ENCODE results near the gene PRRG3. TPM values are rescaled to one million over a fixed set of nuclear protein-coding genes. Genes with fewer than 3 reads are reported as not detected.

Gene PRRG3
- total and polyA plus RNA-seq, 2 donors (not counting 3 experiments of a cell fraction or from before 2014, with no cell fraction given): not detected

DNA sequence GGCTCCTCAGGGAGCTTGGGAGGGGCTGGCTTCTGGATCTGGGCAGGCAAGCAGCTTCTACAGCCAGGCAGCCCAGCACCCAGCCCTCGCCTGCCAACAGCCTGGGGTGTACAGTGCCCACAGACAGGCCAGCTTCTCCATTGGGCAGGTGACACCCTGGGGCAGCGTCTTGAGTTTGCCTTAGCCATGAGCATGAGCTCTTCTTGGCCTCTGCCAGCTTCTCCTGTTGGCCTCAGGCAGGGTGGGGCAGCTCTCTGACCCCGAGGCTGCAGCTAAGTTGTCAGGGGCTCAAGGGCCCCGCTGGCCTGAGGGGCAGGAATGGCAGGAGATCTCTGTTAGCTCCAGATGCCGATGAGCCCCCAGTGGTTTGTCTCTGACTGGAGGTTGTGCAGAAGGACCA is 31.5 kb downstream of the PRRG3 start:
- Histone ChIP-seq H3K9me1 (replicated peaks; ENCODE audit: control insufficient read depth, extremely low read depth, insufficient read depth, low read length) (no peaks in the 10 kb centered on the region), H2AFZ (ENCODE audit: low read depth, low read length) (no peak overlapping the region), H3K36me3 (ENCODE audit: control insufficient read depth in 2 of 2, extremely low read depth in 1 of 2, insufficient read depth in 2 of 2, low read length in 2 of 2) (no peaks in the 10 kb centered on the region), H3K27ac (ENCODE audit: insufficient read depth, low read depth, low read length) (no peak overlapping the region), H4K20me1 (replicated peaks; ENCODE audit: control insufficient read depth, extremely low read depth, insufficient read depth, low read length) (no peaks in the 10 kb centered on the region), H3K4me3 (replicated peaks in 1 of 3; ENCODE audit: insufficient read depth in 1 of 3, low read depth in 1 of 3, low read length in 3 of 3) (no peak overlapping the region), H3K79me2 (ENCODE audit: control insufficient read depth, insufficient read depth, low read length) (no peaks in the 10 kb centered on the region), H3K27me3 (ENCODE audit: control insufficient read depth in 2 of 2, insufficient read depth in 2 of 2, low read length in 2 of 2) (no peaks in the 10 kb centered on the region), H3K4me2 (ENCODE audit: insufficient read depth, low read length) (no peak overlapping the region), H3K9ac (replicated peaks; ENCODE audit: extremely low read depth, insufficient read depth, low read length) (no peak overlapping the region), H3K4me1 (ENCODE audit: control insufficient read depth, extremely low read depth, insufficient read depth, low read length) (no peaks in the 10 kb centered on the region), H3K9me3 (replicated peaks; ENCODE audit: control insufficient read depth, insufficient read depth, low read length) (no peaks in the 10 kb centered on the region)
- POLR2A ChIA-PET: no interaction called here
- no TSS peak for BruUV-seq (replicated peaks)
- no peak for TF ChIP-seq FOS (IDR thresholded peaks at IDR 0.05; ENCODE audit: borderline replicate concordance, insufficient read depth, low read length)
- TF ChIP-seq POLR2AphosphoS5 (IDR thresholded peaks at IDR 0.05; ENCODE audit: insufficient read depth, low read depth, low read length): no peak
- TF ChIP-seq POLR2A (IDR thresholded peaks at IDR 0.05; ENCODE audit: low read depth, low read length): no peak
- CTCF ChIA-PET: no interaction called here
- dilution Hi-C loops (cut with MboI; ENCODE audit: extremely low pct_ligation_motif_present, low sequenced_read_pairs): no loop called here
- FAIRE-seq: no peak
- intact Hi-C loops (cut with micrococcal nuclease): no loop called here
- DNase-seq (ENCODE audit: low read depth, low spot score): no peak

DNA sequence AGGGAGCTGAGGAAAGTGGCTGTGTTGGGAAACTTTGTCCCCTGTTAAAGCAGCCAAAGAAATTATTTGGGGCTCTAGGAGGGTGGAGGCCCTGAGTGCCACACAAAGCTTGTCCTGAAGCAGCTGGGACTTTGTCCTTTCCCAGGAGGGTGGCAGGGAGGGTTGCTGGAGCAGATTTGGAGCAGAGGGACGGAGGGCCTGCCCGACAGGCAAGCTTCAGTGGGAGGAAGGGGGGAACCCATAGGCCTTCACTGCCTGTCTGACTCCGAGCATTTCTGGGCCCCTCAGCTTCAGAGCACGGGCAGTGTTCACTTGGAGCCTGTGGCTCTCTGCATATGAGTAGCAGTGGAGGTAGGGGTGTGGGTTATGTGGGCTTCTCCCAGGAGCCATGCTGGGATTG is 32.1 kb downstream of the PRRG3 start:
- Histone ChIP-seq H3K4me1 (ENCODE audit: control insufficient read depth, extremely low read depth, insufficient read depth, low read length) (no peaks in the 10 kb centered on the region), H4K20me1 (replicated peaks; ENCODE audit: control insufficient read depth, extremely low read depth, insufficient read depth, low read length) (no peaks in the 10 kb centered on the region), H2AFZ (ENCODE audit: low read depth, low read length) (no peak overlapping the region), H3K36me3 (ENCODE audit: control insufficient read depth in 2 of 2, extremely low read depth in 1 of 2, insufficient read depth in 2 of 2, low read length in 2 of 2) (no peaks in the 10 kb centered on the region), H3K4me3 (replicated peaks in 1 of 3; ENCODE audit: insufficient read depth in 1 of 3, low read depth in 1 of 3, low read length in 3 of 3) (no peak overlapping the region), H3K9me1 (replicated peaks; ENCODE audit: control insufficient read depth, extremely low read depth, insufficient read depth, low read length) (no peaks in the 10 kb centered on the region), H3K27ac (ENCODE audit: insufficient read depth, low read depth, low read length) (no peak overlapping the region), H3K4me2 (ENCODE audit: insufficient read depth, low read length) (no peak overlapping the region), H3K79me2 (ENCODE audit: control insufficient read depth, insufficient read depth, low read length) (no peaks in the 10 kb centered on the region), H3K9ac (replicated peaks; ENCODE audit: extremely low read depth, insufficient read depth, low read length) (no peak overlapping the region), H3K9me3 (replicated peaks; ENCODE audit: control insufficient read depth, insufficient read depth, low read length) (no peaks in the 10 kb centered on the region), H3K27me3 (ENCODE audit: control insufficient read depth in 2 of 2, insufficient read depth in 2 of 2, low read length in 2 of 2) (no peaks in the 10 kb centered on the region)
- ChIA-PET POLR2A (no interaction called here), CTCF (no interaction called here)
- TF ChIP-seq POLR2A (IDR thresholded peaks at IDR 0.05; ENCODE audit: low read depth, low read length) (no peak), POLR2AphosphoS5 (IDR thresholded peaks at IDR 0.05; ENCODE audit: insufficient read depth, low read depth, low read length) (no peak), JUN (IDR thresholded peaks at IDR 0.05; ENCODE audit: borderline replicate concordance, insufficient read depth, insufficient read length, low read depth) (no peak), GATA2 (IDR thresholded peaks at IDR 0.05; ENCODE audit: insufficient read depth, insufficient read length, low read depth, low read length) (no peak), MYC (IDR thresholded peaks at IDR 0.05; ENCODE audit: low read depth, low read length) (no peak), EZH2 (IDR thresholded peaks at IDR 0.05; ENCODE audit: borderline replicate concordance, low read depth, low read length, severe bottlenecking) (no peak), FOS (IDR thresholded peaks at IDR 0.05; ENCODE audit: borderline replicate concordance, insufficient read depth, low read length) (no peak)
- TF ChIP-seq, protein P1, sequence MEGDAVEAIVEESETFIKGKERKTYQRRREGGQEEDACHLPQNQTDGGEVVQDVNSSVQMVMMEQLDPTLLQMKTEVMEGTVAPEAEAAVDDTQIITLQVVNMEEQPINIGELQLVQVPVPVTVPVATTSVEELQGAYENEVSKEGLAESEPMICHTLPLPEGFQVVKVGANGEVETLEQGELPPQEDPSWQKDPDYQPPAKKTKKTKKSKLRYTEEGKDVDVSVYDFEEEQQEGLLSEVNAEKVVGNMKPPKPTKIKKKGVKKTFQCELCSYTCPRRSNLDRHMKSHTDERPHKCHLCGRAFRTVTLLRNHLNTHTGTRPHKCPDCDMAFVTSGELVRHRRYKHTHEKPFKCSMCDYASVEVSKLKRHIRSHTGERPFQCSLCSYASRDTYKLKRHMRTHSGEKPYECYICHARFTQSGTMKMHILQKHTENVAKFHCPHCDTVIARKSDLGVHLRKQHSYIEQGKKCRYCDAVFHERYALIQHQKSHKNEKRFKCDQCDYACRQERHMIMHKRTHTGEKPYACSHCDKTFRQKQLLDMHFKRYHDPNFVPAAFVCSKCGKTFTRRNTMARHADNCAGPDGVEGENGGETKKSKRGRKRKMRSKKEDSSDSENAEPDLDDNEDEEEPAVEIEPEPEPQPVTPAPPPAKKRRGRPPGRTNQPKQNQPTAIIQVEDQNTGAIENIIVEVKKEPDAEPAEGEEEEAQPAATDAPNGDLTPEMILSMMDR (IDR thresholded peaks at IDR 0.05; ENCODE audit: extremely low read depth in 1 of 2, insufficient read depth in 1 of 2, low read depth in 1 of 2, low read length in 2 of 2): no peak
- TF ChIP-seq, protein P2, sequence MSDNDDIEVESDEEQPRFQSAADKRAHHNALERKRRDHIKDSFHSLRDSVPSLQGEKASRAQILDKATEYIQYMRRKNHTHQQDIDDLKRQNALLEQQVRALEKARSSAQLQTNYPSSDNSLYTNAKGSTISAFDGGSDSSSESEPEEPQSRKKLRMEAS (IDR thresholded peaks at IDR 0.05; ENCODE audit: insufficient read depth, insufficient read length): no peak
- no TSS peak for BruUV-seq (replicated peaks)
- intact Hi-C loops (cut with micrococcal nuclease) (no loop called here), dilution Hi-C loops (cut with MboI; ENCODE audit: extremely low pct_ligation_motif_present, low sequenced_read_pairs) (no loop called here)
- DNase-seq (ENCODE audit: low read depth, low spot score) (no peak), FAIRE-seq (no peak)
